Activated CD4-positive, alpha-beta T cell treated with anti-CD3 and anti-CD28 coated beads, Interleukin-2, amount 50 U/mL, for 4 hours (primary cell): ENCODE results near the gene SLC13A1.
"Not testable (repeated sequence)": the region's sequence is repeated elsewhere in the genome, so short reads cannot be mapped to it uniquely, and the experiment has no call there.

Experiments used
- DNase-seq, 2 experiments: peaks; one replicate each; pipeline ENCODE4 v3.0.0-alpha.2; 2020

SLC13A1 gene

GRCh38 chr7:123120286-123120685, 79.5 kb downstream of the SLC13A1 start:
- DNase-seq = no peak

- no peak for DNase-seq
These were observed 84.4 kb downstream of the SLC13A1 start for GRCh38 chr7:123115331-123115730.

DNA sequence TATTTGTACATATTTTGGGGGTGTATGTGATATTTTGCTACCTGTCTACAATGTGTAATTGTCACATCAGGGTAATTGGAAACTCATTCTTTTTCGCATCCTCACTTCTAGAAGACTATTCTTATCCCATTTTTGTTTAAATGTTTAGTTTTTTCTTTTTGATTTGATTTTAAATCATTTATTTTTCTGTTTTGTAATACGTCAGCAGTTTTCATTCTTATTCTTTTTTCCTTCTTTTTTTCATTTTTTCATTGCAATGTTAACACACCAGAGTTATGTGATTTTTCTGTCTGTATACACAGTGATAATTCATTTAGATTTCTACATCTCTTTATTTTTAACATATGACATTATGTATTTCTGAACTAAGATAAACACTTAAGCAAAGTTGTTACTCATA, 85.5 kb downstream of the SLC13A1 start:
- DNase-seq = no peak

GRCh38 chr7:123112833-123113232, 86.9 kb downstream of the SLC13A1 start:
- no peak for DNase-seq

- DNase-seq = no peak
These were observed 100.1 kb downstream of the SLC13A1 start for GRCh38 chr7:123099712-123100111.

DNA sequence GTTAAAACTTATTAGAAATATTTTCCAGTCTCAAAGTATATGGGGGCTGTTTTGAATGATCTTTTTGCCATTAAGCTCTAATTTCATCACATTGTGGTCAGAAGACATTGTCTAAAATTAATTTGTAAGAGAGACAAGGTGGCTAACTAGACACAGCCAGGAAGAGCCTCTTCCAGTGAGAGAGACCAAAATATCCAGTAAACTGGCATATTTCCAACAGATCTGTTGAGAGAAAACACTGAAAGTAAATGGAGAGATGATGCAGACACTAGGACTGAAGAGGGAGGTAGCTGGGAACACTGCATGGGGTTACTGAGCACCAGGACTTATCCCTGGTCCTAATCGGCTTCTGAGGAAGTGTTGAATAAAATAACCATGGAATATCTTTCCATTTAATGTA, 102.8 kb downstream of the SLC13A1 start:
- DNase-seq = no peak

DNA sequence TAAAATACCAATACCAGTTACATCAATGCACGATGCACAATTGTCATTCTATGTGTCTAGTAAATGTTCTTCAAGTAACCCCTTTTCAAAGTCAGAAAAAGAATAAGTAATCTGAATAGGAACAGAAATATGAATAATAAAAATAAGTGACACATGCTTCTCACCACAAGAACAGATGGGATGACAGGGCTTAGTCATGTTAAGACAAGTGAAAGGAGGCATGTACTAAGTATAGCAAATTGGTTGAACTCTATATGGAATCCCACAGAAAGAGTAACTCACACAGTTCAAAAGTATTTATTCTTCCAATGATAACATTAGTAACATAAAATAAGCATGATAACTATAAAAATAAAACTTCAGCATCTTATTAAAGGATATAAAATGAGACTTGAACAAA, 103.3 kb downstream of the SLC13A1 start:
- DNase-seq = no peak

DNA sequence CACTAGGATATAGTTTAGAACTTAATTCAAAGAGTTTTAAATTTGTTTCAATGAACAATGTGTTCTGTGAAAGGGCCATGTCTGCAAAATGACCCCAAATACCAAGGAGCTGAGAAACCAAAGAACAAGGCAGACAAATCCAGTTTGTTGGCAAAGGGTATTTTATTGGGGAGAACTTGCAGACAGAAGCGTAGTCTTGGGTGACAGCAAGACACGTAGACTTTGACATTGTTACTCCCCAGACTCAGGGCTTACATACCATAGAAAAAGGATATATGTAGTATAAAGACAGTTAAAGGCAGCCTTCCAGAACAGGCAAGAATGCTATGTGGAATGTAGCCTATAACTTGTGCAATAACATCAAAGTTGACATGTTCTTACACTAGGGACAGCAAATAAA, 109.3 kb downstream of the SLC13A1 start:
- no peak for DNase-seq

DNA sequence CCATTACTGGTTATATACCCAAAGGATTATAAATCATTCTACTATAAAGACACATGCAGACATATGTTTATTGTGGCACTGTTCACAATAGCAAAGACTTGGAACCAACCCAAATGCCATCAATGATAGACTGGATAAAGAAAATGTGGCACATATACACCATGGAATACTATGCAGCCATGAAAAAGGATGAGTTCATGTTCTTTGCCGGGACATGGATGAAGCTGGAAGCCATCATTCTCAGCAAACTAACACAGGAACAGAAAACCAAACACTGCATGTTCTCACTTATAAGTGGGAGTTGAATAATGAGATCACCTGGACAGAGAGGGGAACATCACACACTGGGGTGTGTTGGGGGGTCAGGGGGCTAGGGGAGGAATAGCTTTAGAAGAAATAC, 112.9 kb downstream of the SLC13A1 start:
- not testable (repeated sequence) for DNase-seq

GRCh38 chr7:123084861-123085260, 114.9 kb downstream of the SLC13A1 start:
- DNase-seq = not testable (repeated sequence)

GRCh38 chr7:123079021-123079420, 120.7 kb downstream of the SLC13A1 start:
- no peak for DNase-seq

DNA sequence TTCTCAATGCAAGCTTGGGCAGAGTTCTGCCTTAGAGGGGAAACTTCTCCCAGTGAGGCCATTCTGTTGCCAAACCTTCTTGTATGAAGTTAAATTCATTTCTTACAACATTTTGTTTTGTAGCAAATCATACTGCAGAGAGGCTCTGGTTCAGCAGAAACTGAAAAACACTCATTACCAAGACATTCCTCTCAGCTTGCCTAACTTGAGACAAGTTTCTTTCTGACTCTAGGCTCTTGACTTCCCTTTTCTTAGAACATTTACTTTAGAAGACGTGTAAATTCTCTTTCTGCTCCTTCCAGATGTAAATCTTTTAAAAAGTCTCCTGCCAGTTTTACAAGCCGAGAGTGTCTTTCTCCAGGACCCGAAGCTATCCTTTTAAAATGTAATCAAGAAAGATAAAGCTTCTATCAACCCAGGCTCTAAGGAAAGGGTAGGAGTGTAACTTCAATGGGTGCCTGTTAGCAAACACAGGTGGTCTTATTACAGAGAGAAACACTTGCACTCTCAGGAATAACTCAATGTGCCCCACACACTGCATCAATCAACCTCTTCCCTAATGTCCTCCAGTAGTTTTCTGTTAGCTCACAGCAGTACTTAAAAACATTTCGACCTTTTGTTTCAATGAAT, 123.8 kb downstream of the SLC13A1 start:
- DNase-seq = no peak

GRCh38 chr7:123070702-123071286, 129.0 kb downstream of the SLC13A1 start:
- DNase-seq = no peak

- no peak for DNase-seq
These were observed 132.0 kb downstream of the SLC13A1 start for GRCh38 chr7:123067814-123068213.
